ENCODE data around the gene TMEM236.
A peak's percentile ranks its signal among the peaks of the same experiment; 100 is the strongest.

TMEM236 gene

DNA sequence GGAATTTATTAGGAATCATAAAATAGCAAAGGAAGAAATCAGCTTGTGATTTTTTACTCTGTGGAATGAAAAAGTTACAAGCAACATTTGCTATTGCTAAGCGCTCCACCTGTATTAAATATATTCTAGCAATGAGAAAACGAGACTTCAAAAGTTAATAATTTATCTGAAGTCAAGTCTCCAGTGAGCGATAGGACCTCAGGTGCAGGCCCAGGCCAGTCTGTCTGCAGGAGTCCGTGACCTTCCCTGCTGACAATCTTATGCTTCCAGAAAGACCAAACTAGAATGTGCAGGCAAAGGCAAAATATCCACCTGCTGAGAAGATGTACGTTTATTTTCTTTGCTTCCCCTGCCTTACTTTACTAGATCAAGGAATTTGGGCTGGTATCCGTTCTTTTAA is 79.9 kb downstream of the TMEM236 start:
- no peak for DNase-seq

DNA sequence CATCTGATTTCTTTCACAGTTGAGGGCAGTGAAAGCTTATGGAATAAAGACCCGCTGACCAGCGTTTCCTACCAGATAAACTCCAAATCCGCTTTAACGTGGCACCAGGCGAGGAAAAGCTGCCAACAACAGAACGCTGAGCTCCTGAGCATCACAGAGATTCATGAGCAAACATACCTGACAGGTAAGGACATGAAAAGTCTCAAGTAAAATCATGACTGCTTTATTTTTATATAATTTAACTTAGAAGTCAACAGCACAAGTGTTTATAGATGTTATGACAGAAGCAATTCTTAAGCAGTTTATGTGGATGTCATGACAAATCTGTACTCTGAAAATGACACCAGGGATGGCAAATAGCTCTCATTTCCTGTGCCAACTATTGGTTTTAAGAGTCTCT is 81.7 kb downstream of the TMEM236 start:
- DNase-seq, result no peak

- DNase-seq, result no peak
These were observed 83.7 kb downstream of the TMEM236 start for GRCh38 chr10:17835688-17836087.

- peak; percentile 14 for DNase-seq
These were observed 84.9 kb downstream of the TMEM236 start for GRCh38 chr10:17836942-17837341.

GRCh38 chr10:17838080-17838648 is 86.2 kb downstream of the TMEM236 start:
- no peak for DNase-seq

DNA sequence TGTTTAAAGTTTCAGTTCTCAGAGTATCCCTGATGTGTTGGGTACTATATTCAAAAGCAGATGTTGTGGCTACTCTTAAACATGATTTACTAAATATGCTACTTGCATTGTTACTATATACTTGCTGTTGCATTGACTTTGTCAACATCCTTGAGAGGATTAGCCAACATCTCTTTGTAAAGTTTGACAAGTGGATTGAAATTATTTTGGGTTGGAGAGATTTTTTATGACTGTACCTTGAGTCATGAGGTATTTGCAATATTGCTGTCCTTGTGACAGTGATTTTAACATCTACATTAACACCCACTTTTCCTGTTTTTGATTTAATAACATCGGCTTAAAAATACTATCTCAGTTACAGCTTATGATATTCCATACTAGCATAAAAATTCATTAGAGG is 89.0 kb downstream of the TMEM236 start:
- DNase-seq, result no peak

DNA sequence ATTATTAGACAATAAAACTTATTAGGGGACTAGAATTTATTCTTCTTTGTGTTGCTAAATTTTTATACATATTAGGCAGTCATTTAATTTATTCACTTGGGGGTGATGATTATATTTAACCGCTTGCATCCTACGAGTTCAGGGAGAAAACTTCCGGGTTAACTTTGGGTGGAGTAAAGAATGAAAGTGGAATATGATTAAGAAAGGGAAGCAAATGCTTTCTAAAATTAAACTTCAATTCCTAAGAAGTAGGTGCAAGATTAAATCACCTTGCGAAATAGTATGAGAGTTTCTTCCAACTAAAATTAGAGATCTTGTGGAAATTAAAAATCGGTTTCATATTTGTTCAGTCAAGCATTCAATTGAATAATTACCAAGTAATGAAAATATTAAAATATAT is 90.6 kb downstream of the TMEM236 start:
- DNase-seq, result no peak

- DNase-seq, result peak; percentile 36
These were observed 95.7 kb downstream of the TMEM236 start for GRCh38 chr10:17847585-17848296.

- DNase-seq, result no peak
These were observed 96.6 kb downstream of the TMEM236 start for GRCh38 chr10:17848646-17849045.
